Uterus (tissue), 4 donors: ENCODE results near the gene NR2F6. TPM values are rescaled to one million over a fixed set of nuclear protein-coding genes. Genes with fewer than 3 reads are reported as not detected.
A peak's percentile ranks its signal among the peaks of the same experiment; 100 is the strongest.

Source experiments
- DNase-seq, 2 donors: peaks; one replicate each; pipeline ENCODE4 v3.0.0-alpha.2; 2019 to 2020
- H3K27ac ChIP-seq, 2 donors: fragments of 200-600 bp; sonication (generic); 1 replicate in 1 of 2; 2 replicates in 1 of 2; pipeline ENCODE4 v1.5.1; 2016 to 2018
- H3K27me3 ChIP-seq, 2 donors: fragments of 200-600 bp; sonication (generic); one replicate each; pipeline ENCODE4 v1.5.1; 2018 to 2019; ENCODE audit warnings: control low read depth in 1 of 2
- H3K36me3 ChIP-seq, 2 donors: fragments of 200-600 bp; sonication (generic); one replicate each; pipeline ENCODE4 v1.5.1; 2019; ENCODE audit warnings: control low read depth in 1 of 2
- H3K4me1 ChIP-seq, 2 donors: fragments of 200-600 bp; sonication (generic); one replicate each; pipeline ENCODE4 v1.5.1; 2018 to 2019; ENCODE audit warnings: control low read depth in 1 of 2
- H3K4me3 ChIP-seq, 2 donors: fragments of 200-600 bp; sonication (generic); 1 replicate in 1 of 2; 2 replicates in 1 of 2; pipeline ENCODE4 v1.5.1; 2018 to 2019; ENCODE audit warnings: mild to moderate bottlenecking in 1 of 2
- H3K9me3 ChIP-seq, 2 donors: fragments of 200-600 bp; sonication (generic); one replicate each; pipeline ENCODE4 v1.5.1; 2019; ENCODE audit warnings: control low read depth in 1 of 2
- CTCF ChIP-seq, 4 experiments: fragments of 200-600 bp in 2 of 4; fragments of 450-650 bp in 2 of 4; sonication (generic) in 2 of 4; IDR thresholded peaks; one replicate each; pipeline ENCODE4 v1.5.1; 2016 to 2019; ENCODE audit warnings: antibody characterized with exemption in 4 of 4, mild to moderate bottlenecking in 2 of 4, moderate library complexity in 1 of 4
- POLR2A ChIP-seq, 2 donors: fragments of 450-650 bp; IDR thresholded peaks; one replicate each; pipeline ENCODE4 v1.6.1; 2016; ENCODE audit warnings: antibody characterized with exemption in 2 of 2, mild to moderate bottlenecking in 1 of 2, moderate library complexity in 1 of 2
- intact Hi-C: fragments of 100-400 bp; cut with DNase I; formaldehyde crosslinking; loops from one replicate; pipeline ENCODE4 v1.15.1; 2023; ENCODE audit warnings: low total_unique reads
- total RNA-seq, 4 donors: library from RNA; depleted of rRNA in 3 of 4; stranded (reverse); fragments of >200 nt in 3 of 4; gene quantifications; one replicate each; pipeline versions ENCODE4 v1.1.0 to v1.2.4, GENCODE V29; 2014 to 2023
- donor health status: DM: yes; HTN: yes; CAD: no.

The NR2F6 gene
- total RNA-seq, 4 donors from 2014 or later, result 14.3 to 45.0 (median 36.0) TPM

DNA sequence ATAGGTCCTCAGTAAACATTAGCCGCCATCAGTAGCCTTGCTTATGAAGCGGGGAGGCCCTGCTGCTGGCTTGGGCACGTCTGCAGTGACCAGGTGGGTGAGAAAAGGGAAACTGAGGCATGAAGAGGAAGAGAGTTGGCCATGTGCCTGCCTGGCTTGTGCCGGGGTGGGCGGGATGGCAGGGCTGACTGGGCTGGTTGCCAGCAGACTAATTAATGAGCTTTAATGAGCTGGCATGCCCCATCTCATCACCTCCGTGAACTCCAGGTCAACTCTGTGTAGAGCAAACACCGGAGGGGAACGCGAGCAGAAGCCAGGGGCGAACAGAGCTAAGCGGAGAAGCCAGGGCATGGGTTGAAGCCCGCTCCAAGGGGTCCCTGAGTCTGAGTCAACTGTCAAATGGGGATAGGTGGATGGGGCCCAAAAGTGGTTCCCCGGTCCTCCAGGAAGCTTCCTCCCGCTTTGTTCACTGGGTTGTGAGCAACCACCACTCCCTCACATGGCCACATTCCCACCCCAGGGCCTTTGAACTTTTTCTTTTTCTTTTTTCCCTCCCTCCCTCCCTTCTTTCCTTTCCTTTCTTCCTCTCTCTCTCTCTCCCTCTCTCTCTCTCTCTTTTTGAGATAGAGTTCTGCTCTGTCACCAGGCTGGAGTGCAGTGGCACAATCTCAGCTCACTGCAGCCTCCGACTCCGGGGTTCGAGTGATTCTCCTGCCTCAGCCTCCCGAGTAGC lies 8.7 kb downstream of the NR2F6 start:
- Histone ChIP-seq H3K36me3 (no peaks in the 10 kb centered on the region), H3K4me1 (peaks cover 5 to 13% of the 10 kb centered on the region in 2 donors), H3K9me3 (no peaks in the 10 kb centered on the region), H3K27ac (peak overlapping the region; percentile 51 to 81), H3K4me3 (no peak overlapping the region), H3K27me3 (no peaks in the 10 kb centered on the region)
- no peak for DNase-seq
- intact Hi-C loops, result no loop called here
- no peak for TF ChIP-seq CTCF (IDR thresholded peaks at IDR 0.05)
- TF ChIP-seq POLR2A (IDR thresholded peaks at IDR 0.05), result no peak

- Histone ChIP-seq H3K27me3 (no peaks in the 10 kb centered on the region), H3K4me3 (peak overlapping the region; percentile 6 to 44), H3K4me1 (peaks cover 5 to 13% of the 10 kb centered on the region in 2 donors), H3K9me3 (no peaks in the 10 kb centered on the region), H3K27ac (peak overlapping the region; percentile 51 to 81), H3K36me3 (no peaks in the 10 kb centered on the region)
- DNase-seq, result no peak
- intact Hi-C loops, result no loop called here
- TF ChIP-seq CTCF (IDR thresholded peaks at IDR 0.05) (no peak), POLR2A (IDR thresholded peaks at IDR 0.05) (no peak)
These were observed 9.5 kb downstream of the NR2F6 start for GRCh38 chr19:17235971-17236777.

- Histone ChIP-seq H3K4me1 (peaks cover 5 to 13% of the 10 kb centered on the region in 2 donors), H3K36me3 (no peaks in the 10 kb centered on the region), H3K9me3 (no peaks in the 10 kb centered on the region), H3K4me3 (peak overlapping the region; percentile 6 to 44), H3K27me3 (no peaks in the 10 kb centered on the region), H3K27ac (peak overlapping the region; percentile 51 to 81)
- DNase-seq, result peak; percentile 62 to 72
- TF ChIP-seq POLR2A (IDR thresholded peaks at IDR 0.05) (peak in 1 of 2 donors; percentile 13), CTCF (IDR thresholded peaks at IDR 0.05) (peak; percentile 49 to 80 (median 75))
- intact Hi-C loops, result no loop called here
These were observed 10.3 kb downstream of the NR2F6 start for GRCh38 chr19:17235300-17235970.

- Histone ChIP-seq H3K4me3 (peak overlapping the region; percentile 6 to 44), H3K36me3 (no peaks in the 10 kb centered on the region), H3K27ac (peak overlapping the region; percentile 51 to 81), H3K27me3 (no peaks in the 10 kb centered on the region), H3K9me3 (no peaks in the 10 kb centered on the region), H3K4me1 (peaks cover 5 to 13% of the 10 kb centered on the region in 2 donors)
- TF ChIP-seq CTCF (IDR thresholded peaks at IDR 0.05), result no peak
- peak in 1 of 2 donors; percentile 6 for TF ChIP-seq POLR2A (IDR thresholded peaks at IDR 0.05)
- DNase-seq, result peak; percentile 64 to 70
- intact Hi-C loops, result no loop called here
These were observed 10.8 kb downstream of the NR2F6 start for GRCh38 chr19:17234911-17235299.
